ENCODE measurements around the gene SURF1. TPM values are rescaled to one million over a fixed set of nuclear protein-coding genes. Genes with fewer than 3 reads are reported as not detected.

The SURF1 gene
- total RNA-seq, 1 experiment from 2014 or later = 71.7 TPM

DNA sequence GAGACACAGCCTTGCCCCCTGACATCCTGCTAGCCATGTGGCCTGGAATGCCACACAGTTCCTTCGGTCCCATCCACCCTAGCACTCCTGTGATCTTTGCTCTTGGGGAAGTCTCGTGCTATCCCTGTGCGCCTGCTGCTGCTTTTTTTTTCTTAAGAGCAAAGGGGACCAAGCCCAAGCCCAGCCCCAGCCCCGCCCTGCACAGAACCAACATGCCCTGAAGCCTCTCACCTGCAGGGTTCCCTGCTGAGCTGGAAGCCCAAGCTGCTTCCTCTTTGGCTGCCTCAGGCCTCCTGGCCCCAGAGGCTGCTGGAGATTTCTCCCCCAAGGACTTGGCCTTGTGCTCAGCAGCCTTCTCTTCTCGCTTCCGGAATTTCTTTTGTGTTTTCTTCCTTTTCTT, 22.1 kb downstream of the SURF1 start:
- H3K79me2 ChIP-seq (ENCODE audit: insufficient read depth, low read length) = peaks cover 44% of the 10 kb centered on the region
- TF ChIP-seq RAD21 (IDR thresholded peaks at IDR 0.05; ENCODE audit: low read depth) = no peak
- no peak for TF ChIP-seq SP1 (IDR thresholded peaks at IDR 0.05; ENCODE audit: low read depth)
- no peak for TF ChIP-seq JUND (IDR thresholded peaks at IDR 0.05)
- no peak for TF ChIP-seq SIN3A (IDR thresholded peaks at IDR 0.05; ENCODE audit: low read depth)
- H3K9ac ChIP-seq (ENCODE audit: low read length) = 0 out of 2 replicates have a peak overlapping the region, but pooled peaks have one; percentile 97
- BruUV-seq (replicated peaks) = no TSS peak
- H3K4me1 ChIP-seq (ENCODE audit: control insufficient read depth in 1 of 2, insufficient read depth in 2 of 2, low read length in 2 of 2) = peaks cover 12 to 32% of the 10 kb centered on the region in 2 experiments
- intact Hi-C loops (cut with micrococcal nuclease) = no loop called here
- H4K20me1 ChIP-seq (ENCODE audit: insufficient read depth) = no peaks in the 10 kb centered on the region; the same call in 1 of the 2 replicates
- no peaks in the 10 kb centered on the region for H3K27me3 ChIP-seq (ENCODE audit: insufficient read depth, low read length)
- ChIA-PET POLR2A (no interaction called here), RAD21 (ENCODE audit: low non-redundant PET in 1 of 2, low total read pairs in 2 of 2, uncharacterized antibody in 2 of 2, unreplicated experiment in 2 of 2) (no interaction called here), CTCF (interaction anchor here (1.7 kb wide), 1 partner anchor 148 kb away, joined by 5 read pairs; no protein-coding TSS in a partner anchor)
- no peaks in the 10 kb centered on the region for H3K9me3 ChIP-seq (ENCODE audit: control insufficient read depth in 1 of 2, insufficient read depth in 1 of 2, low read depth in 1 of 2, low read length in 2 of 2)
- H3K27ac ChIP-seq (ENCODE audit: low read depth, low read length) = peak overlapping the region; percentile 21; the same call in 1 of the 2 replicates
- DNase-seq (ENCODE audit: low read depth, low spot score) = no peak
- peaks cover 34 to 42% of the 10 kb centered on the region in 2 experiments; a peak in 3 of 4 replicates for H3K36me3 ChIP-seq (ENCODE audit: control insufficient read depth in 1 of 2, insufficient read depth in 2 of 2, low read length in 2 of 2)
- peak overlapping the region; percentile 99 for H3K4me2 ChIP-seq (ENCODE audit: low read length)
- no peak for ATAC-seq
- H3K9me2 ChIP-seq (ENCODE audit: insufficient read depth) = no peaks in the 10 kb centered on the region
- H2AFZ ChIP-seq (ENCODE audit: low read depth, low read length, poor library complexity, severe bottlenecking) = no peak overlapping the region
- H3K4me3 ChIP-seq (replicated peaks in 1 of 2; ENCODE audit: low read depth in 1 of 2, low read length in 2 of 2) = peak overlapping the region; percentile 91 to 99; a peak in 3 of 4 replicates

DNA sequence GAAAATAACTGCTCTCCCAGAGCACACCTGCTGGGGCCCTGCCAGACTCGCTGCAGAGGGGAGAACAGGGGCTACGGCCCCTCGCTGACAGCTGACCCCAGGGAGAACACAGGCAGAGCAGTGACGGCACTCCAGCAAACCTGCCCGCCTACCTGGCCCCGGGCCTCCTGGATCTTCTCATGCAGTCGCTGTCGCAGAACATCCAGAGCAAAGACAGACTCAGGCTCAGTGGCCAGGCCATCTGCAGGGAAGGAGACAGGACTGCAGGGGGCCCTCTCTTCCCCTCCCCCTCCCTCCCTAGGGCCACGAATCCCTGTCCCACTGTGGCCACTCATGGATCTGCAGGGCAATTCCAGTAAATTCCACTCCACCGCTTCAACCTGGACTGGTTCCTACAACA, 22.7 kb downstream of the SURF1 start:
- POLR2A ChIA-PET = no interaction called here
- H3K4me2 ChIP-seq (ENCODE audit: low read length) = no peak overlapping the region

More for the DNA sequence above, 22.7 kb downstream of the SURF1 start:
- intact Hi-C loops (cut with micrococcal nuclease) = no loop called here
- TF ChIP-seq JUND (IDR thresholded peaks at IDR 0.05) = no peak
- TF ChIP-seq, protein P1, sequence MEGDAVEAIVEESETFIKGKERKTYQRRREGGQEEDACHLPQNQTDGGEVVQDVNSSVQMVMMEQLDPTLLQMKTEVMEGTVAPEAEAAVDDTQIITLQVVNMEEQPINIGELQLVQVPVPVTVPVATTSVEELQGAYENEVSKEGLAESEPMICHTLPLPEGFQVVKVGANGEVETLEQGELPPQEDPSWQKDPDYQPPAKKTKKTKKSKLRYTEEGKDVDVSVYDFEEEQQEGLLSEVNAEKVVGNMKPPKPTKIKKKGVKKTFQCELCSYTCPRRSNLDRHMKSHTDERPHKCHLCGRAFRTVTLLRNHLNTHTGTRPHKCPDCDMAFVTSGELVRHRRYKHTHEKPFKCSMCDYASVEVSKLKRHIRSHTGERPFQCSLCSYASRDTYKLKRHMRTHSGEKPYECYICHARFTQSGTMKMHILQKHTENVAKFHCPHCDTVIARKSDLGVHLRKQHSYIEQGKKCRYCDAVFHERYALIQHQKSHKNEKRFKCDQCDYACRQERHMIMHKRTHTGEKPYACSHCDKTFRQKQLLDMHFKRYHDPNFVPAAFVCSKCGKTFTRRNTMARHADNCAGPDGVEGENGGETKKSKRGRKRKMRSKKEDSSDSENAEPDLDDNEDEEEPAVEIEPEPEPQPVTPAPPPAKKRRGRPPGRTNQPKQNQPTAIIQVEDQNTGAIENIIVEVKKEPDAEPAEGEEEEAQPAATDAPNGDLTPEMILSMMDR (IDR thresholded peaks at IDR 0.05 in 2 of 3, conservative IDR thresholded peaks at IDR 0.05 in 1 of 3; ENCODE audit: borderline replicate concordance in 1 of 3, insufficient read depth in 1 of 3, low read depth in 2 of 3, low read length in 2 of 3) = peak in 2 of 3 experiments; percentile 18 to 33; a peak in 2 of 6 replicates
- H4K20me1 ChIP-seq (ENCODE audit: insufficient read depth) = no peaks in the 10 kb centered on the region; the same call in 1 of the 2 replicates
- BruUV-seq (replicated peaks) = no TSS peak
- H3K4me3 ChIP-seq (replicated peaks in 1 of 2; ENCODE audit: low read depth in 1 of 2, low read length in 2 of 2) = no peak overlapping the region
- peaks cover 34 to 42% of the 10 kb centered on the region in 2 experiments; a peak in 3 of 4 replicates for H3K36me3 ChIP-seq (ENCODE audit: control insufficient read depth in 1 of 2, insufficient read depth in 2 of 2, low read length in 2 of 2)
- DNase-seq (ENCODE audit: low read depth, low spot score) = no peak
- H3K27ac ChIP-seq (ENCODE audit: low read depth, low read length) = peak overlapping the region; percentile 21; the same call in 1 of the 2 replicates
- H3K9me3 ChIP-seq (ENCODE audit: control insufficient read depth in 1 of 2, insufficient read depth in 1 of 2, low read depth in 1 of 2, low read length in 2 of 2) = no peaks in the 10 kb centered on the region
- ATAC-seq = no peak
- no peaks in the 10 kb centered on the region for H3K27me3 ChIP-seq (ENCODE audit: insufficient read depth, low read length)
- H3K79me2 ChIP-seq (ENCODE audit: insufficient read depth, low read length) = peaks cover 44% of the 10 kb centered on the region
- ChIA-PET CTCF (interaction anchor here (2.1 kb wide), 1 partner anchor 148 kb away, joined by 7 read pairs; no protein-coding TSS in a partner anchor), RAD21 (ENCODE audit: low non-redundant PET in 1 of 2, low total read pairs in 2 of 2, uncharacterized antibody in 2 of 2, unreplicated experiment in 2 of 2) (no interaction called here)
- no peaks in the 10 kb centered on the region for H3K9me2 ChIP-seq (ENCODE audit: insufficient read depth)
- H3K4me1 ChIP-seq (ENCODE audit: control insufficient read depth in 1 of 2, insufficient read depth in 2 of 2, low read length in 2 of 2) = peaks cover 12 to 32% of the 10 kb centered on the region in 2 experiments
- H2AFZ ChIP-seq (ENCODE audit: low read depth, low read length, poor library complexity, severe bottlenecking) = no peak overlapping the region
- no peak overlapping the region for H3K9ac ChIP-seq (ENCODE audit: low read length)

Data from HCT116 (cell line).